ENCODE data around the gene BCAP31.
"Not testable (repeated sequence)": the region's sequence is repeated elsewhere in the genome, so short reads cannot be mapped to it uniquely, and the experiment has no call there.

Gene BCAP31

DNA sequence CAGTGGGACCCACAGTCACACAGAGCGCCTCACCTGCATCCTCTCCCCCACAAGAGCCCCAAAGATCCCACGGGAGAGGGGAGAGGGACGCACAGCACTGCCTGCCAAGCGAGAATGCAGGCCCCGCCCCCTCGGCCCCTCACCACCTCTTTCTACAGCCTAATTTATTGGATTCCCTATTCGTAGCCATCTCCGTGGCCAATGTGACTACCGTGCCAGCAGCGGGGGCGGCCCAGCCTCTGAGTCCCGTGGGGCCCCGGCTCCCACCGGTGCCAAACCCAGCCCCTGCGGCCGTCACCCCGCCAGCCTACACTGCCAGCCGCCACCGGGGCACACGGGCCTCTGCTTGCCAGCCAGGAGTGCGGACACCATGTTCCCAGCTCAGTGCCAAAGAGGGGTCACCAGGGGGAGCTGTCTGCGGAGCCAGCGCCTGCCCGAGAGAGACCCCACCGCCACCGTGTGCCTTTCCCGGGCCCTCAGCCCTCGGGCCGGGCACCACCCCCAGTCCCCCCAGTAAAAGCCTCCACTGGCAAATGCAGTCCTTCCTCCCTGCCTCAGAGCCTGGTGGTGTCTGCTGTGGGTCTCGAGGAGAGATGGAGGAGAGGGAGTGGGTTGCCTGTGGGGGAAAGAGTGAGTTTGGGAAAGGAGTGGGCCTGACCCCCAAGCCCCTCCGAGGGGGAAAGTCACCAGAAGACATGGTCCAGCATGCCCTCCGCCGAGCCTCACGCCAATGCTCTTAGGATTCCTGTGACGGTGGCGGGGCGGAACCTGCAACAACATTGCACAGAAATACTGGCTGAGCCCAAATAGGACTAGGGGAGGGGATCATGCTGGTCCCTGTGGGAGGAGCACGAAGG is 20.3 kb upstream of the BCAP31 start:
- H3K27ac ChIP-seq: 0 out of 2 replicates have a peak overlapping the region, but pooled peaks have one; percentile 4
- H3K36me3 ChIP-seq: peaks cover 2% of the 10 kb centered on the region; the same call in 1 of the 2 replicates
- peaks cover 20% of the 10 kb centered on the region for H3K27me3 ChIP-seq
- H3K9ac ChIP-seq: no peak overlapping the region
- peaks cover 58% of the 10 kb centered on the region for H3K4me1 ChIP-seq
- peak overlapping the region; percentile 73 for H3K4me2 ChIP-seq
- TF ChIP-seq Cebpa-rat (IDR thresholded peaks at IDR 0.05): no peak
- H3K4me3 ChIP-seq: peak overlapping the region; percentile 22; the same call in 1 of the 2 replicates
- peaks cover 11% of the 10 kb centered on the region; the same call in 1 of the 2 replicates for H4K20me1 ChIP-seq
- no peaks in the 10 kb centered on the region; the same call in 1 of the 2 replicates for H3K9me3 ChIP-seq

DNA sequence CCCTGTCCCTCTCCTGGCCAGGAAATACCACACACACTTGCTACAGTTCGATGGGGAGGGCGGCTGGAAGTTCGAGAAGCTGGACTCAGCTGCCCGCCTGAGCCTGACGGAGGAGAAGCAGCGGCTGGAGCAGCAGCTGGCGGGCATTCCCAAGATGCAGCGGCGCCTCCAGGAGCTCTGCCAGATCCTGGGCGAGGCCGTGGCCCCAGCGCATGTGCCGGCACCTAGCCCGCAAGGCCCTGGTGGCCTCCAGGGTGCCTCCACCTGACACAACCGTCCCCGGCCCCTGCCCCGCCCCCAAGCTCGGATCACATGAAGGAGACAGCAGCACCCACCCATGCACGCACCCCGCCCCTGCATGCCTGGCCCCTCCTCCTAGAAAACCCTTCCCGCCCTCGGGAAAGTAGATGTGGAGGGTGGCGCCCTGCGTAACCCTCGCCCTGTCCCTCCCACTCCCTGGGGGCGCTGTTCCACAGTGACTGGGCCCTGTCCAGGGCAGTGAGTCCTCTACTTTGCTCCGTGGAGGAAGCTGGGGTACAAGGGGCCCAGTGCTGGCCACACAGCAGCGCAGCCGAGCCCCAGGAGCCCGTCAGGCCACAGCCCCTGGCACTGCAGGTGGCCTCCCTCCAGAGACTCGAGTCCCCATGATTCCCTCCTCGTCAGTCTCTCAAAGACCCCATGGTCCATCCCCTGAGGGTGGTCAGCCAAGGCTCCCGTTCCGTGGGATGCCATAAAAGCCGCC is 19.5 kb upstream of the BCAP31 start:
- not testable (repeated sequence) for H3K9me3 ChIP-seq, H3K9ac ChIP-seq, H3K36me3 ChIP-seq
- peak overlapping the region; percentile 73 for H3K4me2 ChIP-seq
- H3K4me3 ChIP-seq: peak overlapping the region; percentile 22; the same call in 1 of the 2 replicates
- peaks cover 66% of the 10 kb centered on the region for H3K4me1 ChIP-seq
- H3K27ac ChIP-seq: peak overlapping the region; percentile 22; the same call in 1 of the 2 replicates
- peaks cover 11% of the 10 kb centered on the region; the same call in 1 of the 2 replicates for H4K20me1 ChIP-seq
- peaks cover 21% of the 10 kb centered on the region for H3K27me3 ChIP-seq

GRCh38 chrX:153742796-153743467 is 18.7 kb upstream of the BCAP31 start:
- peak overlapping the region; percentile 73 for H3K4me2 ChIP-seq
- peak overlapping the region; percentile 22; the same call in 1 of the 2 replicates for H3K27ac ChIP-seq
- peaks cover 22% of the 10 kb centered on the region for H3K27me3 ChIP-seq
- H3K4me3 ChIP-seq, H3K9ac ChIP-seq, H3K9me3 ChIP-seq: not testable (repeated sequence)
- H3K4me1 ChIP-seq: peaks cover 71% of the 10 kb centered on the region
- H4K20me1 ChIP-seq: peaks cover 16% of the 10 kb centered on the region; the same call in 1 of the 2 replicates
- peaks cover 11% of the 10 kb centered on the region for H3K36me3 ChIP-seq

- not testable (repeated sequence) for H3K9me3 ChIP-seq, H3K27ac ChIP-seq, H3K4me3 ChIP-seq, H3K9ac ChIP-seq
- Histone ChIP-seq H3K4me1 (peaks cover 77% of the 10 kb centered on the region), H4K20me1 (peaks cover 19% of the 10 kb centered on the region; the same call in 1 of the 2 replicates), H3K27me3 (peaks cover 22% of the 10 kb centered on the region), H3K36me3 (peaks cover 16% of the 10 kb centered on the region), H3K4me2 (peak overlapping the region; percentile 73)
Observed at GRCh38 chrX:153742111-153742510, 17.9 kb upstream of the BCAP31 start.

DNA sequence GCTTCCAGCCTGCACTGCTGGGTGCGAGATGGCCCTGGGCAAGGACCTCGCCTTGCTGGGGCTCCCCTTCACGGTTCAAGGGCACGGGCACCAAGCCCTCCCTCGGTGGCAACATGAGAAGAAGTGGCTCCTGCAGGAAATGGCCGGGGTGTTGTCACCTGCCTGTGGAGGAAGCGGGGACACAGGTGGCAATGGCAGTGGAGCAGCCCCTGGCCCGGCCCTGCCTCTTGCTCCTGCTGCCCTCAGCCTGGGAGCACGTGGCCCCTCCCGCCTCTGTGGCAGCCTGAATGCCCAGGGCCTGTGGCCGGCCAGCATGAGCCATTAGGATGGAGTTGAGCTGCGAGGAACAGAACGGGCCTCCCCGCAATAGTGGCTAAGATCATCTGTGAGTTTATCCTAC is 17.3 kb upstream of the BCAP31 start:
- Histone ChIP-seq H4K20me1 (peaks cover 26% of the 10 kb centered on the region), H3K4me3 (no peak overlapping the region), H3K4me2 (peak overlapping the region; percentile 73), H3K9ac (no peak overlapping the region), H3K27ac (no peak overlapping the region), H3K4me1 (peaks cover 84% of the 10 kb centered on the region), H3K9me3 (no peaks in the 10 kb centered on the region; the same call in 1 of the 2 replicates), H3K36me3 (peaks cover 22% of the 10 kb centered on the region), H3K27me3 (peaks cover 22% of the 10 kb centered on the region)
- TF ChIP-seq Cebpa-rat (IDR thresholded peaks at IDR 0.05): no peak

DNA sequence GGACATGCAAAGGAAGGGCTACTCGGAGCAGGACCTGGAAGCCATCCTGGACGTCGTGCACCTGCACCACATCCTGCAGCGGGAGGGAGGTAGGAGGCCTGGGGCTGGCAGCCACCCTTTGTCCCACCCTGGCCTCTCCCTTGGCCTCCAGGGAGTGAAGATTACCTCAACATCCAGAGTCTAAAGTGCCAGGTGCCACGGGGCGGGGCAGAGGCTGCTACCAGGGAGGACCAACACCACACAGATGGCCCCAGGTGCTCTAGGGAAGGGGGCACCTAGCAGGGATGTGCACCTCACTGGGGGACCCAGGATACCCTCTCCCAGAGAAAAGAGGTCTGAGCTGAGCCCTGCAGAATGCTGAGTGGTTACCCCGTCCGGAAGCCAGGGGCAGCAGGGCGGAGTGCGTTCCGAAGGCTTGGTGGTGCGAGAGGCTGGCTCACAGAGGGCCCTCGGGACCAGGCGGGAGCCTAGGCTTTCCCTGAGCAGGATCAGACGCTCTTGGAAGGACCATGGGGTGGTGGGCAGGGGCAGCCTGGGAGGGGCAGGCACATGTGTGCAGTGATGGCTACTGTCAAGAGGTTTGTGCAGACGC is 16.5 kb upstream of the BCAP31 start:
- H3K36me3 ChIP-seq: peaks cover 25% of the 10 kb centered on the region
- H3K4me3 ChIP-seq: no peak overlapping the region
- peaks cover 90% of the 10 kb centered on the region for H3K4me1 ChIP-seq
- no peak overlapping the region for H3K27ac ChIP-seq
- TF ChIP-seq Cebpa-rat (IDR thresholded peaks at IDR 0.05): no peak
- no peaks in the 10 kb centered on the region; the same call in 1 of the 2 replicates for H3K9me3 ChIP-seq
- H3K4me2 ChIP-seq: peak overlapping the region; percentile 73
- peaks cover 30% of the 10 kb centered on the region for H4K20me1 ChIP-seq
- peaks cover 22% of the 10 kb centered on the region for H3K27me3 ChIP-seq
- H3K9ac ChIP-seq: no peak overlapping the region

GRCh38 chrX:153739754-153740486 is 15.7 kb upstream of the BCAP31 start:
- H3K9ac ChIP-seq: no peak overlapping the region
- no peak for TF ChIP-seq Cebpa-rat (IDR thresholded peaks at IDR 0.05)

DNA sequence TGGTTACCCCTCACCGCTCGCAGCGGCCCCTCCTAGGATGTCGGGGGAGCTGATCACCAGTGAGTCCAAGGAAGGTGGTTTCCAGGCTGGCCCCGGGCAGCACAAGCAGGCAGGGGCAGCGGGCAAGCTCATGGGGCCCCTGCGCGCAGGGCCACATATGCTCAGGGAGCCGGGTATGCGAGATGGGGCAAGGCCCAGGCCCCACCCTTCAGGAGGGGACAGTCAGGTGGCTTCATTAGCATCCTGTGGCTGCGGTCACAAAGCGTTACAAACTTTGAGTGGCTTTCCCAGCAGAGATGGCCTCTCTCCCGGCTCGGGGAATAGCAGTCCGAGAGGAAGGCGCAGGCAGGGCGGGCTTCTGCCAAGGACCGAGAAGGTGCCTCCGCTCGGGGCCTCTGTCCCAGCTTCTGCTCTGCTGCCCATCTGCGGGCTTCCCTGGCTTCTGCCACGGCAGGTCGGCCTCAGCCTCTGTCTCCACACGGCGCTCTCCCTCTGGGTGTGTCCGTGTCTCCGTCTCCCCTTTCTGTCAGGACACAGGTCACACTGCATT is 13.9 kb upstream of the BCAP31 start:
- TF ChIP-seq Cebpa-rat (IDR thresholded peaks at IDR 0.05): no peak
- Histone ChIP-seq H3K9ac (no peak overlapping the region), H3K9me3 (peaks cover 17% of the 10 kb centered on the region; the same call in 1 of the 2 replicates), H3K36me3 (peaks cover 38% of the 10 kb centered on the region), H4K20me1 (peaks cover 30% of the 10 kb centered on the region), H3K27me3 (peaks cover 28% of the 10 kb centered on the region), H3K4me2 (no peak overlapping the region), H3K4me3 (no peak overlapping the region), H3K27ac (no peak overlapping the region), H3K4me1 (peaks cover 87% of the 10 kb centered on the region)

More at GRCh38 chrX:153739754-153740486, 15.7 kb upstream of the BCAP31 start:
- Histone ChIP-seq H4K20me1 (peaks cover 30% of the 10 kb centered on the region), H3K4me2 (peak overlapping the region; percentile 73), H3K9me3 (peaks cover 3% of the 10 kb centered on the region; the same call in 1 of the 2 replicates), H3K36me3 (peaks cover 25% of the 10 kb centered on the region), H3K27ac (0 out of 2 replicates have a peak overlapping the region, but pooled peaks have one; percentile 18), H3K4me3 (no peak overlapping the region), H3K4me1 (peaks cover 93% of the 10 kb centered on the region), H3K27me3 (peaks cover 28% of the 10 kb centered on the region)
